HepG2 (cell line): Measurements from ENCODE around the gene MGAT5. TPM values are rescaled to one million over a fixed set of nuclear protein-coding genes. Genes with fewer than 3 reads are reported as not detected.
A peak's percentile ranks its signal among the peaks of the same experiment; 100 is the strongest.

Source experiments
- ATM ChIP-seq: fragments of 450-650 bp; IDR thresholded peaks from 2 replicates; pipeline ENCODE4 v1.7.1; 2017; ENCODE audit warnings: mild to moderate bottlenecking, borderline replicate concordance
- BCL3 ChIP-seq: sonication (generic); formaldehyde crosslinking; IDR thresholded peaks from 2 replicates; pipeline ENCODE4 v1.5.1; 2020; ENCODE audit warnings: mild to moderate bottlenecking, missing genetic modification reagents, moderate library complexity
- CHD2 ChIP-seq: IDR thresholded peaks from 2 replicates; pipeline ENCODE4 v1.6.1; 2011; ENCODE audit warnings: low read depth, low read length, improper control_type of control experiment
- E2F2 ChIP-seq: sonication (generic); formaldehyde crosslinking; IDR thresholded peaks from 2 replicates; pipeline ENCODE4 v1.4.0; 2020; ENCODE audit warnings: missing genetic modification reagents, borderline replicate concordance
- ELF1 ChIP-seq: sonication (generic); formaldehyde crosslinking; IDR thresholded peaks from 2 replicates; pipeline ENCODE4 v1.4.0; 2020; ENCODE audit warnings: missing genetic modification reagents
- FOSL2 ChIP-seq: sonication (generic); formaldehyde crosslinking; IDR thresholded peaks from 2 replicates; pipeline ENCODE4 v1.4.0; 2020; ENCODE audit warnings: missing genetic modification reagents
- HMG20B ChIP-seq: conservative IDR thresholded peaks from 2 replicates; pipeline ENCODE4 v1.6.1; 2016; ENCODE audit warnings: missing genetic modification reagents, missing compliant biosample characterization
- KDM4B ChIP-seq: sonication (generic); formaldehyde crosslinking; IDR thresholded peaks from 2 replicates; pipeline ENCODE4 v1.4.0; 2020; ENCODE audit warnings: missing genetic modification reagents
- KDM6A ChIP-seq: IDR thresholded peaks from 2 replicates; pipeline ENCODE4 v1.6.1; 2016; ENCODE audit warnings: low read depth
- KLF13 ChIP-seq: sonication (generic); formaldehyde crosslinking; IDR thresholded peaks from 2 replicates; pipeline ENCODE4 v1.4.0; 2020; ENCODE audit warnings: mild to moderate bottlenecking, missing genetic modification reagents
- MIER2 ChIP-seq: IDR thresholded peaks from 2 replicates; pipeline ENCODE4 v1.6.1; 2016; ENCODE audit warnings: missing biosample characterization, missing genetic modification reagents
- NFE2L2 ChIP-seq: fragments of 150-350 bp; IDR thresholded peaks from 2 replicates; pipeline ENCODE4 v1.6.1; 2014; ENCODE audit warnings: low read length
- PITX1 ChIP-seq: sonication (generic); formaldehyde crosslinking; IDR thresholded peaks from 2 replicates; pipeline ENCODE4 v1.5.1; 2020; ENCODE audit warnings: mild to moderate bottlenecking, missing genetic modification reagents
- SRSF4 ChIP-seq: fragments of 200-400 bp; formaldehyde crosslinking; IDR thresholded peaks from one replicate; pipeline ENCODE4 v1.6.1; 2018; ENCODE audit warnings: mild to moderate bottlenecking, low read depth, low read length, moderate library complexity; ENCODE audit not compliant: poor library complexity, severe bottlenecking
- TEAD2 ChIP-seq: sonication (generic); formaldehyde crosslinking; IDR thresholded peaks from 2 replicates; pipeline ENCODE4 v1.9.0; 2021; ENCODE audit warnings: missing genetic modification reagents
- YY1 ChIP-seq: IDR thresholded peaks from 2 replicates; pipeline ENCODE4 v1.6.1; 2011; ENCODE audit warnings: low read length, low read depth, moderate library complexity, mild to moderate bottlenecking; ENCODE audit not compliant: insufficient read depth, insufficient replicate concordance
- ZNF224 ChIP-seq: sonication (generic); formaldehyde crosslinking; IDR thresholded peaks from 2 replicates; pipeline ENCODE4 v1.5.0; 2020; ENCODE audit warnings: mild to moderate bottlenecking, missing genetic modification reagents
- ZNF337 ChIP-seq: sonication (generic); formaldehyde crosslinking; IDR thresholded peaks from 2 replicates; pipeline ENCODE4 v1.5.1; 2020; ENCODE audit warnings: missing genetic modification reagents, low read depth, mild to moderate bottlenecking, borderline replicate concordance
- ZNF343 ChIP-seq: sonication (generic); formaldehyde crosslinking; IDR thresholded peaks from 2 replicates; pipeline ENCODE4 v1.4.0; 2020; ENCODE audit warnings: mild to moderate bottlenecking, missing genetic modification reagents
- ZNF660 ChIP-seq: sonication (generic); formaldehyde crosslinking; IDR thresholded peaks from 2 replicates; pipeline ENCODE4 v1.5.1; 2020; ENCODE audit warnings: mild to moderate bottlenecking, low read depth, missing genetic modification reagents, borderline replicate concordance
- ZNF800 ChIP-seq: sonication (generic); formaldehyde crosslinking; IDR thresholded peaks from 2 replicates; pipeline ENCODE4 v1.4.0; 2020; ENCODE audit warnings: missing genetic modification reagents
- ZNF878 ChIP-seq: sonication (generic); formaldehyde crosslinking; IDR thresholded peaks from 2 replicates; pipeline ENCODE4 v1.8.1; 2023; ENCODE audit warnings: mild to moderate bottlenecking, missing genetic modification reagents, moderate library complexity
- ZSCAN21 ChIP-seq: sonication (generic); formaldehyde crosslinking; IDR thresholded peaks from 2 replicates; pipeline ENCODE4 v1.8.0; 2022; ENCODE audit warnings: mild to moderate bottlenecking, missing genetic modification reagents, moderate library complexity, borderline replicate concordance
- polyA plus RNA-seq, 8 experiments: library from polyadenylated mRNA; depleted of rRNA in 3 of 8; stranded (reverse) in 7 of 8; unstranded in 1 of 8; fragments of >200 nt; fragmentation: Illumina TruSeq in 4 of 8; extraction: Trizol in 4 of 8; gene quantifications; 2 replicates each; pipeline versions ENCODE4 v1.2.1 to v1.2.3, GENCODE V29; 2011 to 2016; ENCODE audit warnings: low read depth in 4 of 8, missing spikeins in 1 of 8, mixed read lengths in 1 of 8; ENCODE audit not compliant: insufficient read depth in 1 of 8
- total RNA-seq, 5 experiments: library from RNA; depleted of rRNA; stranded (reverse); fragments of >200 nt; fragmentation: Illumina TruSeq; extraction: Trizol; gene quantifications; 2 replicates each; pipeline ENCODE4 v1.2.3, GENCODE V29; 2016; ENCODE audit warnings: low read depth in 1 of 5
- TF ChIP-seq, protein P1 (sequence below): sonication (generic); formaldehyde crosslinking; IDR thresholded peaks from 2 replicates; pipeline ENCODE4 v1.4.0; 2020; ENCODE audit warnings: missing genetic modification reagents, borderline replicate concordance

The MGAT5 gene
- total and polyA plus RNA-seq, 2 of the 13 experiments (the other 11 are each of a cell fraction or from before 2014, with no cell fraction given), result 33.1 to 60.2 TPM

- TF ChIP-seq E2F2 (CRISPR knock-in tag) (no peak), MIER2 (CRISPR knock-in tag) (0 out of 2 replicates have a peak, but pooled peaks have one; percentile 22), ZSCAN21 (CRISPR knock-in tag) (no peak), KDM4B (CRISPR knock-in tag) (no peak), TEAD2 (CRISPR knock-in tag) (no peak), KLF13 (no peak), ELF1 (CRISPR knock-in tag) (peak; percentile 55; the same call in 1 of the 2 replicates), ZNF800 (CRISPR knock-in tag) (no peak), ZNF878 (CRISPR knock-in tag) (no peak), SRSF4 (no peak), FOSL2 (CRISPR knock-in tag) (no peak; the same call in none of the 2 replicates), BCL3 (CRISPR knock-in tag) (no peak; the same call in 1 of the 2 replicates), KDM6A (0 out of 2 replicates have a peak, but pooled peaks have one; percentile 31), PITX1 (CRISPR knock-in tag) (0 out of 2 replicates have a peak, but pooled peaks have one; percentile 31), ZNF343 (CRISPR knock-in tag) (no peak), YY1 (no peak), CHD2 (no peak), ZNF224 (CRISPR knock-in tag) (no peak), ZNF337 (CRISPR knock-in tag) (no peak), HMG20B (0 out of 2 replicates have a peak, but pooled peaks have one; percentile 32), ATM (no peak), NFE2L2 (peak; percentile 62; the same call in 1 of the 2 replicates), ZNF660 (CRISPR knock-in tag) (no peak)
- TF ChIP-seq, protein P1, sequence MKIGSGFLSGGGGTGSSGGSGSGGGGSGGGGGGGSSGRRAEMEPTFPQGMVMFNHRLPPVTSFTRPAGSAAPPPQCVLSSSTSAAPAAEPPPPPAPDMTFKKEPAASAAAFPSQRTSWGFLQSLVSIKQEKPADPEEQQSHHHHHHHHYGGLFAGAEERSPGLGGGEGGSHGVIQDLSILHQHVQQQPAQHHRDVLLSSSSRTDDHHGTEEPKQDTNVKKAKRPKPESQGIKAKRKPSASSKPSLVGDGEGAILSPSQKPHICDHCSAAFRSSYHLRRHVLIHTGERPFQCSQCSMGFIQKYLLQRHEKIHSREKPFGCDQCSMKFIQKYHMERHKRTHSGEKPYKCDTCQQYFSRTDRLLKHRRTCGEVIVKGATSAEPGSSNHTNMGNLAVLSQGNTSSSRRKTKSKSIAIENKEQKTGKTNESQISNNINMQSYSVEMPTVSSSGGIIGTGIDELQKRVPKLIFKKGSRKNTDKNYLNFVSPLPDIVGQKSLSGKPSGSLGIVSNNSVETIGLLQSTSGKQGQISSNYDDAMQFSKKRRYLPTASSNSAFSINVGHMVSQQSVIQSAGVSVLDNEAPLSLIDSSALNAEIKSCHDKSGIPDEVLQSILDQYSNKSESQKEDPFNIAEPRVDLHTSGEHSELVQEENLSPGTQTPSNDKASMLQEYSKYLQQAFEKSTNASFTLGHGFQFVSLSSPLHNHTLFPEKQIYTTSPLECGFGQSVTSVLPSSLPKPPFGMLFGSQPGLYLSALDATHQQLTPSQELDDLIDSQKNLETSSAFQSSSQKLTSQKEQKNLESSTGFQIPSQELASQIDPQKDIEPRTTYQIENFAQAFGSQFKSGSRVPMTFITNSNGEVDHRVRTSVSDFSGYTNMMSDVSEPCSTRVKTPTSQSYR, result no peak; the same call in 1 of the 2 replicates
These were observed 204.0 kb downstream of the MGAT5 start (continued) for GRCh38 chr2:134457765-134458472.
